HuH-7 (cell line): ENCODE data around the gene MLST8.

Source experiments
- DNase-seq: peaks from one replicate; pipeline ENCODE4 v3.0.0; 2011; ENCODE audit warnings: low spot score

MLST8 gene

GRCh38 chr16:2205104-2205966 lies at the start of gene MLST8:
Gene MLST8 (plus strand): TSS chr16:2205454. CDS start chr16:2206086, 632 bp downstream.
- peak; percentile 97 for DNase-seq

GRCh38 chr16:2155977-2156848 lies 49.0 kb upstream of the MLST8 start:
- DNase-seq: no peak

DNA sequence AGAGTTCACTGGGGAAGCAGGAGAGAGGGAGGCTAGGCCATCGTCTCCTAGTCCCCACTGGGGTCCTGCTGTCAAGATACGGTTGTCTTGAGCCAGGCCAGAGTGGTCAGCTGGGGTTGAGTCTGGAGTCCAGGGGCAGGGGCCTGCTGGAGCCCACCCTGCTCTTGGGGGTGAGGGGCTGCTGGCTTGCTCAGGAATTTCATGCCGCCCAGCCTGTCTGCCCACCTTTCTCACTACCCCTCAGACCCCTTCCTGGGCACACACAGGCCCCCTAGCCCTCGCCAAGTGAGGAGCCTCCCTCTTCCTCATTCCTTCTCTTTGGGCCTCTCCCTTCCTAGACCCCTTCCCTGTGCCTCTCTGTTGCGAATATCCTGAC lies 48.4 kb upstream of the MLST8 start:
- no peak for DNase-seq

DNA sequence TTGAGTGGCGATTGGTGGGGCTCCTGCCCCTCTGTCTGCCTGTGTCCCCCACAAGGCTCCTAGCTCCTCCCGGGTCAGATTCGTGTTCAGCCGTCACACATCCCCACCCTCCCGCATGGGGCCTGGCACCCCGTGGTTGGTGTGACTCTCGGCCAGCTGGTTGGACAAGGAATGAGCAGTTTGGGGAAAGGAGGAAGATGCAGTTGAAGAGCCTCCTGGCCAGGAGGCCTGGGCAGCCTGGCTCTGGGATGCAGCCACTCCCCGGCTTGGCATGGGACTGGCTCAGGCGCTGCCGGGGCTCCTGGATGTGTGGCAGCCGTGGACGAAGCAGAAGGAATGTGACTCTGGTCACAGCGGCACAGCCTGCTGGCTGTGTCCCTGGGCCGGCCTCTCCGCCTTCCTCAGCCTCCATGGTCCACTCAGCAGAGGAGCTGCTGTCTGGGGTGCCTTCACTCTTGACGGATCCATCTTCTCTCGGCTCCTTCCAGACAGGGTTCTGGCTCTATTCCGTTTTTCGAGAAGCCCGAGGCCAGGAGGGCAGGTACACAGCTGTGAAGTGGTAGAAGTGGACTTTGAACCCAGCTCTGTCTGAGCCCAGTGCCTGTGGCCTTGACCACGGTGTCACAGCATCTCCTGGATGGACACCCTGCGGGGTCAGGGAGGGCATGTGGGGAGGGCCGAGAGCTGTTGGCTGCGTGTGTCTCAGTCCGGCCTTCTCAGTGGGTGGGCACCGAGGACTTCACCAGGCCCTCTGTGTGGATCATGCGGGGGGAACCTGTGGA lies 47.6 kb upstream of the MLST8 start:
- DNase-seq: peak; percentile 85

DNA sequence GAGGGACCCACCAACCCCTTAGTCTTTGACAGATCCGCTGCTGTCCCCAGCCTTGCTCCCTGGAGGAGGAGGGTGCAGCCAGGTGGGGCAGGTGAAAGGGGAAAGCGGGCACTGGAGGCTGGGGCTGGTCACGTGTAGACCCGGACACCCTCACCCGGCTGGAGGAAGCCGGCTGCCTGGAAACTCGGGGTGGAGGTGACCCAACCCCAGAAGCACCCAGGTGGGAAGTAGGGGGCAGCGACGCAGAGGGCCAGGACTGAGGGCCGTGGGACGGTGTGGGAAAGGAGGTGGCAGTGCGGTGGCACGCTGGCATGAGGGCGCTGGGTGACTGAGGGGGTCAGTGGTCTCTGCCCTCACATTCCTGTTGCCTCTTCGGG lies 47.0 kb upstream of the MLST8 start:
- DNase-seq: no peak

DNA sequence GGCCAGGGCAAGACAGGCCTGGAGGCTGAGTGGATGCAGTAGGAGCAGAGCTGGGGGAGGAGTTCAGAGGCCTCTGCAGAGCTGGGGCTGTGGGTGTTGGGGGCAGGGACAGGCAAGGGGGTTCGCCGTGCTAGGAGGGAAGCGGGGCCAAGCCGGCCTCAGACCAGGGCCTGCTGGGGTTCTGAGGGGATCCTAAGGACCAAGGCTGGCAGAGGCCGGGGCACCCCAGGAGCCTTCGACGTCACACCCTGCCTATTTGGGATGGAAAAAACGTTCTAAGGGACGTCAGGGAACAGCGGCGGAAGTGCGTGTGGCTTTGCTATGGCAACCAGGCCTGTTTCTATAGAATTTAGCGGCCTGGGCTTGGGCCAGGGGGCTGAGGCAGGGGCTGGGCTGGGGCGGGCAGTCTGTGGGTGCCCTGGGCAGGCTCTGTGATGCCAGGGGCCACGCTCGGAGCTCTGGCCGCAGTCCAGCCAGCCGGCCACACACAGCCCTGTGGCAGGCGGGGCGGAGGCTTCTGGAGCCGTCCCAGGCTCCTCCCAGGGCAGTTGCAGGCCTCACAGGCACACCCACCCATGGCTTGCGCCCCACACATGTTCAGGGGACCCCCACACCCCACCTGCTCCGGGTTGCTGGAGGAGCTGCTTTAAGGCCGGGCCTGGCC lies 45.9 kb upstream of the MLST8 start:
- no peak for DNase-seq

- DNase-seq: no peak
Measured at GRCh38 chr16:2160915-2161551, 44.2 kb upstream of the MLST8 start.

DNA sequence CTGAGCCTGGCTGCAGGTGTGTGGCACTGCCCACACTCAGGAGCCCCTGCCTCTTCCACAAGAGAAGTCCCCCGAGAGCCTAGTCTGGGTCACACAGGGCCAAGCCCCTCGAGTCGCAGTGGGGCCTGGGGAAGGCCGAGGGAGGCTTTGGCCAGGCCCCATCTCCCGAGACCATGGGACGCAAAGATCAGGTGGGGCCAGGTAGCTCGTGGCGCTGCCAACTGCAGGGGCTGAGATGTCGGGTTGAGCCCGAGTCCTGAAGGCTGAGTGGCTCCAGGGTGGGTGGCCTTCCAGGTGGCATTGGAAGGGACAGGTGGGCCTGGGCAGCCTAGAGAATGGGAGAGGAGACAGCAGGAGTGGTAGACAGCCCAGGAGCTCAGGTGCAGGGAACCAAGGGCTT lies 43.3 kb upstream of the MLST8 start:
- no peak for DNase-seq

DNA sequence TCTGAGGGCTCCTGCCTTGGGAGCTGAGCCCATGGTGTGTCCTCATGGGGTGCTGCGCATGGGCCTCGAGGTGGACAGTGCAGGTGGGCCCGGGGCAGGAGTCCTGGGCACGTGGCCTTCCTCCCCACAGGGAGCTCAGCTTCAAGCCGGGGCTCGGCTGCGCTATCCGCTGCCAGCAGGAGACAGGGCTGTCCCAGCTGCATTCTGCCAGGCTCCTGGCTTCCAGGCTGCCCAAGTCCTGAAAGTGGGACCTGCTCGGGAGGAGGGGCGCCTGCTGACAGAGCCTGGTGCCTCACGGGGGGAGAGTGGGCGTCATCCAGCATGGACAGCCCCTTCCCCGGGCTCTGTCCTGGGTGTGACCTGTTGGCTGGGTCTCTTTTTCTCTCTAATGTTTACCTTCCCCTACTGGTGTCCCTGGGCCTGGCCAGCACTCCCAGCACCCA lies 42.6 kb upstream of the MLST8 start:
- DNase-seq: no peak

- DNase-seq: no peak
Measured at GRCh38 chr16:2163211-2163881, 41.9 kb upstream of the MLST8 start.

GRCh38 chr16:2165861-2166260 lies 39.4 kb upstream of the MLST8 start:
- no peak for DNase-seq

DNA sequence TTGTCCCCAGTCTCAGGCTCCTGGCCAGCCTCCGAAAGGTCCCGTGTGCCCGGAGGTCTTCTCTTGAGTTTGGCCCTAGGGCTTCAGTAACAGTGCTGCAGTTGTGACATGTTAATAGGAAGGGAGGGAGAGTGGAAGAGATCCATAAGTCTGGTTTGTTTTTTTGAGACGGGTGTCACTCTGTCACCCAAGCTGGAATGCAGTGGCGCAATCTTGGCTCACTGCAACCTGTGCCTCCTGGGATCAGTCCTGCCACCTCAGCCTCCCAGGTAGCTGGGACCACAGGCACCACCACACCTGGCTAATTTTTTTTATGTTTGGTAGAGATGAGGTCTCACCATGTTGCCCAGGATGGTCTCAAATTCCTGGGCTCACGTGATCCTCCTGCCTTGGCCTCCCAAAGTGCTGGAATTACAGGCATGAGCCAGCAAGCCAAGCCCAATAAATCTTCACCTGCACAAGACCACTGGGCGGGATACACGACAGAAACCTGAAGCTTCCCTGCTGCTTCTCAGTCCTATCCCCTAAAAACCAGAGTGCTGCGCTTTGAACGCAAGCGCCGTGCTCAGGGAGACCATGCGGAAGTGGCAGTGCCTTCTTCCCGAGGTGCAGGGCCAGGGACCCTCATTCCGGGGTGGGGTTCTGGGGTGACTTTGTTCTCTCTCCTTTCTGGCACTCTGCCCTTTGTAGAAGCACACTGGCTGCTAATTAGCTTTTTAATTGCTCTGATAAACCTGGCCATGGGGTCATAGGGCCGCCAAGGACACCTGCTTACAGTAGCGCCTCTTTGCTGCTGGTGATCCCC lies 38.8 kb upstream of the MLST8 start:
- DNase-seq: no peak

DNA sequence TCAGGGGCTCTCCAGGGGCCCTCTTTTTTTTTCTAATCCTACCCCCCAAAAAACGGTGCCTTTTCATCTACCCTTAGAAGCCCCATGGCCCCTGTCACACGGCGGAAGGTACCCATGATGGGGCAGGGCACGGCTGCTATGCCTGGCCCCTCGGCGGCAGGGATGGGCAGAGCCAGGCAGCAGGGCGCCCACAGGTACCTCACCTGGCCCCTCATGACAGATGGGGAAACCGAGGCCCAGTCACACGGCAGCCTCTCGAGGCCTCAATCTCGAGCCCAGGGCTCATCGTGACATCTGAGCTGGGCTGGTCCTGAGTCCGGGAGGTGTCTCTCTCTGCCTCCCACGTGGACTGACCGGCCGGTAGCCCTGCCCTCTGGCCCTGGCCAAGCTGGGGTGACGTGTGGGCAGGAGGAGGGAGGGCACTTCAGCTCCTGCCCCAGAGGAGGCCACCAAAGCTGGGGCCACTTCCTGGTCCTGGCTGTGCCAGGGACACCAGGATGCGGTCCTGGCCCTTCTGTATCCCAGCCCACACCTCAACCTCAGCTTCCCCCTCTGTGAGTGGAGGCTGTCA lies 38.1 kb upstream of the MLST8 start:
- DNase-seq: no peak

- DNase-seq: no peak
Measured at GRCh38 chr16:2170080-2170479, 35.2 kb upstream of the MLST8 start.

GRCh38 chr16:2170587-2171435 lies 34.4 kb upstream of the MLST8 start:
- DNase-seq: no peak

GRCh38 chr16:2171601-2172178 lies 33.6 kb upstream of the MLST8 start:
- no peak for DNase-seq

DNA sequence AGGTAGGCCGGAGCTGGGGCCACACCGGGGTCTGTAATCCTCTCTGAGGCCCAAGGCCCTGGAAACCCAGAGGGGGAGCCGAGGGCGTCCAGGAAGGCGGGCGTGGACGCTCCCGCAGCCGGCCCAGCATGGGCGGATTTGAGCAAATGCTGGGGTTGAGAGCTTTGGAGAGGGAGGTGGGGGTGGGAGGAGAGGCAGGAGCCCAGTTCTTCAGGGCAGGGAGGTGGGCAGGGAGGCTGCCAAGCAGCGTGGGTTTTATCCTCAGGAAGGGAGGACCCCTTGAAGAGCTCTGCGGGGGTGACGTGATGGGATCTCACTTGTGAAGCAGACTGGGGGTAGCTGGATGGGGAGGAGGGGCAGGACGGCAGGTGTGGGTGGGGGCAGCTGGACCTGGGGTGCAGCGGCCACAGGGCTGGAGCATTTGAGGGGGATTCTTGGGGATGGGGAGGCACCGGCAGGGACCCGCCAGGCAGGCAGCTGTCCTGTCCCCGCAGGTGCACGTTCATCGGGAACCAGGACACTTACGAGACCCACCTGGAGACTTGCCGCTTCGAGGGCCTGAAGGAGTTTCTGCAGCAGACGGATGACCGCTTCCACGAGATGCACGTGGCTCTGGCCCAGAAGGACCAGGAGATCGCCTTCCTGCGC lies 32.4 kb upstream of the MLST8 start:
- no peak for DNase-seq

GRCh38 chr16:2173366-2173765 lies 31.9 kb upstream of the MLST8 start:
- no peak for DNase-seq
